Fibroblast of lung (primary cell): ENCODE data around the gene ABLIM3.

Experiments used
- CTCF ChIP-seq, 2 donors: IDR thresholded peaks in 1 of 2; conservative IDR thresholded peaks in 1 of 2; 1 replicate in 1 of 2; 2 replicates in 1 of 2; pipeline ENCODE4 v1.5.1; 2011 to 2012; ENCODE audit warnings: low read length in 2 of 2, control low read depth in 1 of 2, inconsistent platforms in 1 of 2, low read depth in 1 of 2, mild to moderate bottlenecking in 1 of 2
- EZH2 ChIP-seq: IDR thresholded peaks from 2 replicates; pipeline ENCODE4 v1.5.1; 2012; ENCODE audit warnings: low read length, control low read depth, mild to moderate bottlenecking; ENCODE audit errors: missing control alignments

GRCh38 chr5:149280802-149281201 is 139.5 kb downstream of the ABLIM3 start:
- TF ChIP-seq EZH2 (no peak), CTCF (conservative IDR thresholded peaks at IDR 0.05 in 1 of 2, IDR thresholded peaks at IDR 0.05 in 1 of 2; ENCODE audit: low read depth in 1 of 2, low read length in 2 of 2) (no peak)
